ENCODE data around the gene KCNG1. TPM values are rescaled to one million over a fixed set of nuclear protein-coding genes. Genes with fewer than 3 reads are reported as not detected.
A peak's percentile ranks its signal among the peaks of the same experiment; 100 is the strongest.

KCNG1 gene
- total and polyA plus RNA-seq, 2 of the 13 experiments (the other 11 are each of a cell fraction or from before 2014, with no cell fraction given): not detected

GRCh38 chr20:50987493-50988210 lies 35.3 kb downstream of the KCNG1 start:
- DNase-seq (ENCODE audit: low spot score) (peak; percentile 89), FAIRE-seq (peak; percentile 95), ATAC-seq (peak; percentile 90)
- H3K4me1 ChIP-seq (ENCODE audit: insufficient read depth, low read length): peaks cover 34% of the 10 kb centered on the region
- intact Hi-C loops (cut with micrococcal nuclease; ENCODE audit: unreplicated experiment) (loop anchor here (1.0 to 10.0 kb wide), 6 partner anchors 233 to 637 kb away; partner anchors contain the start of gene NFATC2), in situ Hi-C loops (cut with HindIII; ENCODE audit: extremely low pct_ligation_motif_present, low pct_unique_long_range_greater_than_20kb) (loop anchor here (5.0 to 25.0 kb wide), 3 partner anchors 320 to 1100 kb away; no protein-coding TSS in a partner anchor)
- H2AFZ ChIP-seq (ENCODE audit: low read length): no peak overlapping the region
- WGBS (ENCODE audit: low lambda C conversion rate): 6% methylated on average over 13 of the region's 13 CpGs
- peaks cover 4% of the 10 kb centered on the region; the same call in 1 of the 2 replicates for H4K20me1 ChIP-seq (ENCODE audit: insufficient read depth, low read length)
- H3K27ac ChIP-seq (ENCODE audit: extremely low read length, insufficient read depth, low read length): no peak overlapping the region
- ChIA-PET CTCF (ENCODE audit: low intra/inter-chr PET ratio, low total read pairs) (interaction anchor here (1.2 to 4.4 kb wide), 4 partner anchors 319 to 607 kb away, joined by 4 to 45 read pairs (median 22); no protein-coding TSS in a partner anchor), POLR2A (interaction anchor here (0.7 to 1.0 kb wide), 2 partner anchors 29 to 193 kb away, joined by 4 to 6 read pairs; partner anchors contain the start of genes BCAS4, DPM1 and MOCS3)
- BruUV-seq (replicated peaks): no TSS peak
- H3K27me3 ChIP-seq (ENCODE audit: control insufficient read depth in 1 of 2, insufficient read depth in 2 of 2, low read length in 2 of 2): peaks cover 0 to 12% of the 10 kb centered on the region in 2 experiments; a peak in 3 of 5 replicates
- no peaks in the 10 kb centered on the region for H3K9me3 ChIP-seq (ENCODE audit: low read length)
- no peaks in the 10 kb centered on the region for H3K79me2 ChIP-seq (ENCODE audit: insufficient read depth, low read length)
- H3K4me3 ChIP-seq (replicated peaks in 1 of 3; ENCODE audit: insufficient read depth in 1 of 3, low read depth in 2 of 3, low read length in 3 of 3): no peak overlapping the region
- peak overlapping the region; percentile 47 for H3K4me2 ChIP-seq (ENCODE audit: low read depth, low read length)
- no peak overlapping the region for H3K9ac ChIP-seq (ENCODE audit: insufficient read depth, low read depth, low read length)
- no peaks in the 10 kb centered on the region for H3K36me3 ChIP-seq (replicated peaks in 1 of 2; ENCODE audit: control insufficient read depth in 1 of 2, insufficient read depth in 2 of 2, low read length in 2 of 2)
- TF ChIP-seq ZNF883 (CRISPR knock-in tag; IDR thresholded peaks at IDR 0.05; ENCODE audit: not compliant biosample characterization) (no peak), THYN1 (CRISPR knock-in tag; IDR thresholded peaks at IDR 0.05; ENCODE audit: borderline replicate concordance, low read depth) (no peak), PHB2 (IDR thresholded peaks at IDR 0.05; ENCODE audit: partially characterized antibody) (no peak), ZNF703 (CRISPR knock-in tag; IDR thresholded peaks at IDR 0.05; ENCODE audit: borderline replicate concordance) (no peak), SP4 (CRISPR knock-in tag; IDR thresholded peaks at IDR 0.05) (peak; percentile 34; the same call in 1 of the 2 replicates), FOXP4 (CRISPR knock-in tag; IDR thresholded peaks at IDR 0.05) (no peak), HNRNPL (IDR thresholded peaks at IDR 0.05; ENCODE audit: low read depth, low read length) (no peak), MEIS2 (CRISPR knock-in tag; IDR thresholded peaks at IDR 0.05) (no peak), DPF2 (CRISPR knock-in tag; IDR thresholded peaks at IDR 0.05; ENCODE audit: borderline replicate concordance, low read depth) (no peak), HOXD1 (CRISPR knock-in tag; IDR thresholded peaks at IDR 0.05) (no peak), TBX2 (CRISPR knock-in tag; IDR thresholded peaks at IDR 0.05; ENCODE audit: borderline replicate concordance) (0 out of 2 replicates have a peak, but pooled peaks have one; percentile 22), TARDBP (CRISPR knock-in tag; IDR thresholded peaks at IDR 0.05) (peak; percentile 61; the same call in 1 of the 2 replicates), NR2F2 (IDR thresholded peaks at IDR 0.05; ENCODE audit: borderline replicate concordance, low read depth) (no peak), ZNF138 (CRISPR knock-in tag; IDR thresholded peaks at IDR 0.05; ENCODE audit: low read depth) (no peak), ZNF629 (CRISPR knock-in tag; conservative IDR thresholded peaks at IDR 0.05) (no peak), MATR3 (CRISPR knock-in tag; IDR thresholded peaks at IDR 0.05) (no peak)
- TF ChIP-seq, protein P1, sequence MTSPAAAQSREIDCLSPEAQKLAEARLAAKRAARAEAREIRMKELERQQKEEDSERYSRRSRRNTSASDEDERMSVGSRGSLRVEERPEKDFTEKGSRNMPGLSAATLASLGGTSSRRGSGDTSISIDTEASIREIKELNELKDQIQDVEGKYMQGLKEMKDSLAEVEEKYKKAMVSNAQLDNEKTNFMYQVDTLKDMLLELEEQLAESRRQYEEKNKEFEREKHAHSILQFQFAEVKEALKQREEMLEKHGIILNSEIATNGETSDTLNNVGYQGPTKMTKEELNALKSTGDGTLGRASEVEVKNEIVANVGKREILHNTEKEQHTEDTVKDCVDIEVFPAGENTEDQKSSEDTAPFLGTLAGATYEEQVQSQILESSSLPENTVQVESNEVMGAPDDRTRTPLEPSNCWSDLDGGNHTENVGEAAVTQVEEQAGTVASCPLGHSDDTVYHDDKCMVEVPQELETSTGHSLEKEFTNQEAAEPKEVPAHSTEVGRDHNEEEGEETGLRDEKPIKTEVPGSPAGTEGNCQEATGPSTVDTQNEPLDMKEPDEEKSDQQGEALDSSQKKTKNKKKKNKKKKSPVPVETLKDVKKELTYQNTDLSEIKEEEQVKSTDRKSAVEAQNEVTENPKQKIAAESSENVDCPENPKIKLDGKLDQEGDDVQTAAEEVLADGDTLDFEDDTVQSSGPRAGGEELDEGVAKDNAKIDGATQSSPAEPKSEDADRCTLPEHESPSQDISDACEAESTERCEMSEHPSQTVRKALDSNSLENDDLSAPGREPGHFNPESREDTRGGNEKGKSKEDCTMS (CRISPR knock-in tag; conservative IDR thresholded peaks at IDR 0.05): no peak
- TF ChIP-seq, protein P2, sequence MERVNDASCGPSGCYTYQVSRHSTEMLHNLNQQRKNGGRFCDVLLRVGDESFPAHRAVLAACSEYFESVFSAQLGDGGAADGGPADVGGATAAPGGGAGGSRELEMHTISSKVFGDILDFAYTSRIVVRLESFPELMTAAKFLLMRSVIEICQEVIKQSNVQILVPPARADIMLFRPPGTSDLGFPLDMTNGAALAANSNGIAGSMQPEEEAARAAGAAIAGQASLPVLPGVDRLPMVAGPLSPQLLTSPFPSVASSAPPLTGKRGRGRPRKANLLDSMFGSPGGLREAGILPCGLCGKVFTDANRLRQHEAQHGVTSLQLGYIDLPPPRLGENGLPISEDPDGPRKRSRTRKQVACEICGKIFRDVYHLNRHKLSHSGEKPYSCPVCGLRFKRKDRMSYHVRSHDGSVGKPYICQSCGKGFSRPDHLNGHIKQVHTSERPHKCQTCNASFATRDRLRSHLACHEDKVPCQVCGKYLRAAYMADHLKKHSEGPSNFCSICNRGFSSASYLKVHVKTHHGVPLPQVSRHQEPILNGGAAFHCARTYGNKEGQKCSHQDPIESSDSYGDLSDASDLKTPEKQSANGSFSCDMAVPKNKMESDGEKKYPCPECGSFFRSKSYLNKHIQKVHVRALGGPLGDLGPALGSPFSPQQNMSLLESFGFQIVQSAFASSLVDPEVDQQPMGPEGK (CRISPR knock-in tag; IDR thresholded peaks at IDR 0.05): no peak
